Measurements from ENCODE around the gene GLTP.

The GLTP gene

DNA sequence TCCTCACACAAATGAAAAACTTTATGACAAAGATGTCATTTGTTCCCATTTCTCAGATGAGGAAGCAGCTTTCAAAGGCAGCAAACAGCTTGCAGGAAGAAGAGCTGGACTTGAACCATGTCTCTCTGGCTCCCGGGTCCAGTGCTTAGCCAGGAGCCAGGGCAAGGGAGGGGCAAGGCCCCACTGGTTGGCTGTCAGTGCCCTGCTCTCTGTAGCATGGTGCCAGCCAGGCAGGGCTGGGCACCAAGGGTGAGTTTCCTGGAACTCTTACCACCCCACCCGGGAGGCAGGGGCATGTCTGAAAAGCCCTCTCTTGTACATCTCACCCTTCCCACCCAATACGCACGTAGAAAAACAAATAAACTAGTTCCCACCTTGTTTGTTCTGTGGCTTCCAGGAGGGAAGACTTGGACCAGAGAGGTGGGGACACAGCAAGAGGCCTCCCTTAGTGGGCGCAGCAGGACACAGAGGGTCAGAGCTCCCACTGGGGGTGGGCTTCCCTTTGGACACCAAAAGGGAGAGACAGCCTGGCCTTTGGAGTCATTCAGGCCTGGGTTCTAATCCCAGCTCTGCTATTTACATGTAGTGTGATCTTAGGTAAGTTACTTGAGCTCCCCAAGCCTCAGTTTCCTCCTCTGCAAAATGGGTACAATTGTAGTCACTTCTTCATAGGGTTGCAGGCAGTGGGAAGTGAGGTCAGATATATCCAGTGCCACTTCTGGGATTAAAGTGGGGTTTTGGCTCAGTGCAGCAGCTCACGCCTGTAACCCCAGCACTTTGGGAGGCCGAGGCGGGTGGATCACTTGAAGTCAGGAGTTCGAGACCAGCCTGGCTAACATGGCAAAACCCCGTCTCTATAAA, 64.4 kb downstream of the GLTP start:
- Histone ChIP-seq H3K27me3 (ENCODE audit: control insufficient read depth in 1 of 2, insufficient read depth in 2 of 2, low read length in 2 of 2) (no peaks in the 10 kb centered on the region), H3K4me1 (ENCODE audit: insufficient read depth, low read length) (no peaks in the 10 kb centered on the region), H3K36me3 (ENCODE audit: insufficient read depth, low read length) (no peaks in the 10 kb centered on the region), H3K9ac (ENCODE audit: low read length) (no peak overlapping the region), H3K27ac (ENCODE audit: low read depth, low read length) (no peak overlapping the region), H3K9me3 (ENCODE audit: low read length) (no peaks in the 10 kb centered on the region), H3K4me3 (ENCODE audit: low read depth in 1 of 2, low read length in 2 of 2) (no peak overlapping the region)

DNA sequence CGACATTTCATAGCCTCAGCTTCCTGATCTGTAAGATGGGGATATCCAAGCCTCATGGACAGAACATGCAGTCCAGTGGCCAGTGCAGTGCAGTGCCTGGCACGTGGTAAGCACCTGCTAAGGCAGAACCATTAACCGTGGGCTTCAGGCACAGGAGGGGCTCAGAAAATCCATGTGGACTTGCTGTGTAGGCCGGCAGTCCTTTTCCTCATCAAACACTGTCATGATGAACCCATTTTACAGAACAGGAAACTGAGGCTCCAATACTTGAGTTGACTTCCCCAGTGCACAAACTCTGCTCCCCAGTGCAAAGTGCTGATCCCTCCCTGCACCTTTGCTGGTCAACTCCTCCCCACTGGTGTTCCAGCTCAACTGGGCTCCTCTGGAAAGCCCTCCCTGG, 65.1 kb downstream of the GLTP start:
- Histone ChIP-seq H3K4me3 (ENCODE audit: low read depth in 1 of 2, low read length in 2 of 2) (no peak overlapping the region), H3K27ac (ENCODE audit: low read depth, low read length) (no peak overlapping the region), H3K9me3 (ENCODE audit: low read length) (no peaks in the 10 kb centered on the region), H3K4me1 (ENCODE audit: insufficient read depth, low read length) (no peaks in the 10 kb centered on the region), H3K27me3 (ENCODE audit: control insufficient read depth in 1 of 2, insufficient read depth in 2 of 2, low read length in 2 of 2) (no peaks in the 10 kb centered on the region), H3K36me3 (ENCODE audit: insufficient read depth, low read length) (no peaks in the 10 kb centered on the region), H3K9ac (ENCODE audit: low read length) (no peak overlapping the region)

DNA sequence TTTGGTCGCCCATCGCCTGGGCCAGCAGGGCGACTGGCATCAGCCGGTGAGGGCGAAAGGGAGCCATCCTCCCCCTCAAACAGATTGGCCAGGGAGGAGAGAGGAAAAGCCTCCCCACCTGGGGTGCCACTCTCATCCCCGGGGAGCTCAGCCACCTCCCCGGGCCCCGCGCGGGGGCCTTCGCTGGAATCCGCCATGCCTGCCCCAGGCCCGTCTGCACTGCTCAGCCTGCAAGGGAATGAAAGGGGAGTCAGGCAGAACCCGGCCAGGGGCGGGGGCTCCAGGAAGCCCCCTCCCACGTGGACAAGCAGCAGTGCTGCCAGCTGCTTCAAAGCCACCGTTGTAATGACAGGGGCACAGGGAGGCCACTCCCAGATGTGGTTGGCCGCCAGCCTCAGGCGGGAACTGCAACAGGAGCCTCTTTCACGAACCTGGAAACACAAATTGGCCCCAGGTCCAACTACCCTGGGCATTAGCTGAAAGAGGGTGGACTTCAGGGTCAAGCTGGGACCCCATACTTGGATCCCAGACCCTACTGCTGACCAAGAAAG, 65.7 kb downstream of the GLTP start:
- Histone ChIP-seq H3K36me3 (ENCODE audit: insufficient read depth, low read length) (no peaks in the 10 kb centered on the region), H3K9ac (ENCODE audit: low read length) (no peak overlapping the region)

DNA sequence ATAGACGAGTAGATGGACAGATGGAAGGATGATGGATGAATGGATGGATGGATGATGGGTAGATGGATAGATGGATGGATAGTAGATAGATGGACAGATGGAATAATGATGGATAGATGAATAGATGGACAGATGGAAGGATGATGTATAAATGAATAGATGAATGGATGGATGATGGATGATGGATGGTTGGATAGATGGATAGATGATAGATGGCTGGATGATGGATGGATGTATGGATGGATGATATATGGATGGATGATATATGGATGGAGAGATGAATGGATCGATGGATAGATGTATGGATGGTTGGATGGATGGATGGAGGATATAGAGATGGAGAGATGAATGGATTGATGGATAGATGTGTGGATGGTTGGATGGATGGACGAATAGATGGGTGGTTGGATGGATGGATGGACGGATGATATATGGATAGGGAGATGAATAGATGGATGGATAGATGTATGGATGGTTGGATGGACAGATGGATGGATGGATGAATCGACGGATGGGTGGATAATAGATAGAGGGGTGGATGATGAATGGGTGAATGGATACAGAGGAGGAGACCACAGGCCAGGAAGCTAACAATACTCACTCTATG, 66.4 kb downstream of the GLTP start:
- H3K4me3 ChIP-seq (ENCODE audit: low read depth in 1 of 2, low read length in 2 of 2), result no peak overlapping the region
- H3K4me1 ChIP-seq (ENCODE audit: insufficient read depth, low read length), result no peaks in the 10 kb centered on the region
- H3K27ac ChIP-seq (ENCODE audit: low read depth, low read length), result no peak overlapping the region
- H3K27me3 ChIP-seq (ENCODE audit: control insufficient read depth in 1 of 2, insufficient read depth in 2 of 2, low read length in 2 of 2), result no peaks in the 10 kb centered on the region
- no peaks in the 10 kb centered on the region for H3K9me3 ChIP-seq (ENCODE audit: low read length)
- no peak overlapping the region for H3K9ac ChIP-seq (ENCODE audit: low read length)
- no peaks in the 10 kb centered on the region for H3K36me3 ChIP-seq (ENCODE audit: insufficient read depth, low read length)

More for the DNA sequence above, 65.7 kb downstream of the GLTP start:
- Histone ChIP-seq H3K9me3 (ENCODE audit: low read length) (no peaks in the 10 kb centered on the region), H3K4me1 (ENCODE audit: insufficient read depth, low read length) (no peaks in the 10 kb centered on the region), H3K4me3 (ENCODE audit: low read depth in 1 of 2, low read length in 2 of 2) (no peak overlapping the region), H3K27ac (ENCODE audit: low read depth, low read length) (no peak overlapping the region), H3K27me3 (ENCODE audit: control insufficient read depth in 1 of 2, insufficient read depth in 2 of 2, low read length in 2 of 2) (no peaks in the 10 kb centered on the region)

DNA sequence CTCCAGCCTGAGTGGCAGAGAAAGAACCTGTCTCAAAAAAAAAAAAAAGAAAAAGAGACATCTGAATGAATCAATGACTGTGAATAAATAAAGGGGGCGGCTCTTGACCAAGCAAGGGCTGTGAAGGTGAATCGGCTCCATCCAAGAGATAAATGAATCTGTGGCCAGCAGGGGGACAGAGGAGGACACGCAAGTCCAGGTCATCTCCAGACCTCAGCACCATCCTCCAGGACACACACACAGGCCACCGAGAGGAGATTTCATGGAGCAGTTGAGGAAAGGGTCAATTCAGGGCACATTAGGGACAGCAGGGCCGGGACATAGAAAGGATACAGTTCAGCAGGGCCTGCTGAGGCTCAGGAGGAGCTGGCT, 68.7 kb downstream of the GLTP start:
- Histone ChIP-seq H3K9me3 (ENCODE audit: low read length) (no peaks in the 10 kb centered on the region), H3K36me3 (ENCODE audit: insufficient read depth, low read length) (no peaks in the 10 kb centered on the region), H3K4me3 (ENCODE audit: low read depth in 1 of 2, low read length in 2 of 2) (no peak overlapping the region), H3K9ac (ENCODE audit: low read length) (no peak overlapping the region), H3K27ac (ENCODE audit: low read depth, low read length) (no peak overlapping the region), H3K27me3 (ENCODE audit: control insufficient read depth in 1 of 2, insufficient read depth in 2 of 2, low read length in 2 of 2) (no peaks in the 10 kb centered on the region), H3K4me1 (ENCODE audit: insufficient read depth, low read length) (no peaks in the 10 kb centered on the region)

DNA sequence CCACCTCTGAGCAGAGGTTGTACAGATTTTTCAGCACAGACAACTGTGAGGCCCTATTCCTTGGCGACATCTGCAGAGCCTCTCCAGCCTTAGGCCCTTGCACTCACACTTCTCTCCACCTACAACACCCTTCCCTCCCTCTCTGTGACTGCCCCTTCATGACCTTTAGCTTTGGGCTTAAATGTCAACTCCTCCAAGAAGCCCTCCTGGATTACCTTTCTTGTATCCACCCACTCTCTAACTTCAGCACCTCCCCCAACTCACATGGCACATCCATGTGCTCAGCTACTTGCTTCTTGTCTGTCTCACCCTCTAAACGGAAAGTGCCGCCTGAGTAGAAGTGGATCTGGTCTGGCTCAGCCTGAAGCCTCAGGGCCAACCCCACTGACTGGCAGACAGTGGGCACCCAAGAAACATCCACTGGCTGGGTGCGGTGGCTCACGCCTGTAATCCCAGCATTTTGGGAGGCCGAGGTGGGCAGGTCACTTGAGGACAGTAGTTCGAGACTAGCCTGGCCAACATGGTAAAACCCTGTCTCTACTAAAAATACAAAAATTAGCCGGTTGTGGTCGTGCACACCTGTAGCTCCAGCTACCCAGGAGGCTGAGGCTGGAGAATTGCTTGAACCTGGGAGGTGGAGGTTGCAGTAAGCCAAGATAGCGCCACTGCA, 69.3 kb downstream of the GLTP start:
- H3K9ac ChIP-seq (ENCODE audit: low read length), result no peak overlapping the region
- no peaks in the 10 kb centered on the region for H3K36me3 ChIP-seq (ENCODE audit: insufficient read depth, low read length)
- no peaks in the 10 kb centered on the region for H3K9me3 ChIP-seq (ENCODE audit: low read length)
- no peaks in the 10 kb centered on the region for H3K27me3 ChIP-seq (ENCODE audit: control insufficient read depth in 1 of 2, insufficient read depth in 2 of 2, low read length in 2 of 2)
- no peak overlapping the region for H3K4me3 ChIP-seq (ENCODE audit: low read depth in 1 of 2, low read length in 2 of 2)
- H3K27ac ChIP-seq (ENCODE audit: low read depth, low read length), result no peak overlapping the region
- no peaks in the 10 kb centered on the region for H3K4me1 ChIP-seq (ENCODE audit: insufficient read depth, low read length)

DNA sequence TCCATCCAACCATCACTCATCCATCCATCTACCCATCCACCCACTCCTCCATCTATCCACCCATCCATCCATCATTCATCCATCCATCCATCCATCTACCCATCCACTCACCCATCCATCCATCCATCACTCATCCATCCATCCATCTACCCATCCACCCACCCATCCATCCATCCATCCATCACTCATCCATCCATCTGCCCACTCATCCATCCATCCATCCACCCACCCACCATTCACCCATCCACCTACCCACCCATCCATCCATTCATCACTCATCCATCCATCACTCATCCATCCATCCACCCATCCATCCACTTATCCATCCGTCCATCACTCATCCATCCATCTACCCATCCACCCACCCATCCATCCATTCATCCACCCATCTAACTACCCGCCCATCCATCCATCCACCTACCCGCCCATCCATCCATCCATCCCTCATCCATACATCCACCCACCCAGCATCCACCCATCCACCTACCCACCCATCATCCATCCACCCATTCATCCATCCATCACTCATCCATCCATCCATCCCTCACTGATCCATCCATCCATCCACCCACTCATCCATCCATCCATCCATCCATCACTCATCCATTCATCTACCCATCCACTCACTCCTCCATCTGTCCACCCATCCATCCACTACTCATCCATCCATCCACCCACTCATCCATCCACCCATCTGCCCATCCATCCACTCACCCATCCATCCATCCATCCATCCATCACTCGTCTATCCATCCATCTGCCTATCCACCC, 71.3 kb downstream of the GLTP start:
- Histone ChIP-seq H3K27me3 (ENCODE audit: control insufficient read depth in 1 of 2, insufficient read depth in 2 of 2, low read length in 2 of 2) (no peaks in the 10 kb centered on the region), H3K36me3 (ENCODE audit: insufficient read depth, low read length) (no peaks in the 10 kb centered on the region), H3K4me1 (ENCODE audit: insufficient read depth, low read length) (no peaks in the 10 kb centered on the region), H3K27ac (ENCODE audit: low read depth, low read length) (no peak overlapping the region), H3K4me3 (ENCODE audit: low read depth in 1 of 2, low read length in 2 of 2) (no peak overlapping the region), H3K9ac (ENCODE audit: low read length) (no peak overlapping the region), H3K9me3 (ENCODE audit: low read length) (no peaks in the 10 kb centered on the region)

DNA sequence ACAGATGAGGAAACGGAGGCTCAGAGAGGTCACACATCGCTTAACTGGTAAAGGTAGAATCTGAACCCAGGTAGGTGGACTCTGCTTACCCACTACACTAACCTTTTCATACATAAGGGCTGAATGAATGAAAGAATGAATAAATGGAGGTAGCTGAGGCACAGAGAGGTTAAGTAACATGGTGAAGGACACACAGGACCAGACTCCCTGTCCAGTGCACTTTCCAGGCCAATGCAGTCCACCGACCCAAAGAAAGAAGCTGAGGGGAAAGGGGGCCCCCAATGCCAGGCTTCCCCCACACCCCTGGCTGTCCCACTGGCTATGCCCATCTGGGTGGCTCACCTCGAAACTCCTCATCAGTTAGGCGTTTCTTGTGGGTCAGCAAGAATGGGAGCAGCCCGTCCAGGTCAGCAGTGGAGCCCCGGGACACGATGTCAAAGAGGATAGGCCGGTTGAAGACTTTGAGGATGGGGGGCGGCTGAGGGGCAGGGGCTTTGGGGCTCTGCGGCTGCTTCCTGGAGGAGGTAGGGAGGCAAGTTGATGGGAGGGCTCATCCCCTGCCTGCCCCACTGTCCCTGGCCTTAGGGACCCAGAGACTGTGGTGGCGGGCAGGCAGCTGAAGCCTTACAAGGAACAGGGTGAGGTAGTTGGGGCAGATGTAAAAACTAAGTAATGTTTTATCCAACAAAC, 72.2 kb downstream of the GLTP start:
- no peaks in the 10 kb centered on the region for H3K27me3 ChIP-seq (ENCODE audit: control insufficient read depth in 1 of 2, insufficient read depth in 2 of 2, low read length in 2 of 2)

DNA sequence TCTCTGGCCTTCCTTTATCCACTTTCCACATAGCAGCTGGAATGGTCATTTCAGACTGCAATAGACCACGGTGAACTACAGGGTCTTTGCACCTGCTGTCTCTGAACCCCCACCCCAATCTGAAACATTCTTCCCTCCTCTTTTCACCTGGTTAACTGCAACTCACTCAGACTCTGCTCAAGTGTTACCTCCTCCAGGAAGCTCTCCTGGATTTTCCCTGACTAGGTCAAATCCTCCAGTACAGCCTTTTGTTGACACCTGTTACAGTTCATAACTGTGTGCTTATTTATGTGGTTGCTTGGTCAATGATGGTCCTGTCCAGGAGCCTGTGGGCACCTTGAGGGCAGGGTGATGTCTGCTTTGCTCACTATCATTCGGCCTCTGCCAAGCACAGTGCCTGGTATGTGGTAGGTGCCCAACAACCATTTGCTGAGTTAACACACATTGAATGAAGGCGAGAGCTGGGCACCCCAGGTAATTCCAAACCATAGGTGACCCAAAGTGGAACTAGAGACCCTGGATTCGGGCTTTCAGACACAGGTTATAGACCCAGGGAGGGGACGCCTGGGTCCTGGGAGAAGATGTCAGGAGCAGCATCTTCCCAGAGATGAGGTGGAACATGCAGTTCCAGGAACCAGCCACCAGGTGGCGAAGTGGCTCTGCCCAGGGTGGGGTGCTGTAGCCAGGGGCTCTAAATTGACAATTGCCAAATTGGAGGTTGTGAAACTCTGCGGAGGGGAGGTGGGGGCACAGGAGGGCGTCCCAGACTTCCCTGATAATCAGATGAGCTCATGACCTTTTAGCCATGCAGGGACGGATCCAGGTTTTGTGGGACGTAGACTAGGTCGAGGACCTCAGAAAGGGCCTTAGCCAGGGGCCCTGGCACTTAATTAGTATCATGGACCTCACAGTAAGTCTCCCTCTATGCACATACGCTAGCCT, 75.2 kb downstream of the GLTP start:
- H3K9ac ChIP-seq (ENCODE audit: low read length), result no peak overlapping the region
- no peaks in the 10 kb centered on the region for H3K36me3 ChIP-seq (ENCODE audit: insufficient read depth, low read length)
- no peaks in the 10 kb centered on the region for H3K4me1 ChIP-seq (ENCODE audit: insufficient read depth, low read length)
- H3K9me3 ChIP-seq (ENCODE audit: low read length), result no peaks in the 10 kb centered on the region
- no peak overlapping the region for H3K4me3 ChIP-seq (ENCODE audit: low read depth in 1 of 2, low read length in 2 of 2)
- no peaks in the 10 kb centered on the region for H3K27me3 ChIP-seq (ENCODE audit: control insufficient read depth in 1 of 2, insufficient read depth in 2 of 2, low read length in 2 of 2)
- H3K27ac ChIP-seq (ENCODE audit: low read depth, low read length), result no peak overlapping the region

More for the DNA sequence above, 72.2 kb downstream of the GLTP start:
- no peaks in the 10 kb centered on the region for H3K36me3 ChIP-seq (ENCODE audit: insufficient read depth, low read length)
- H3K4me1 ChIP-seq (ENCODE audit: insufficient read depth, low read length), result no peaks in the 10 kb centered on the region
- H3K27ac ChIP-seq (ENCODE audit: low read depth, low read length), result no peak overlapping the region
- H3K9ac ChIP-seq (ENCODE audit: low read length), result no peak overlapping the region
- H3K4me3 ChIP-seq (ENCODE audit: low read depth in 1 of 2, low read length in 2 of 2), result no peak overlapping the region
- H3K9me3 ChIP-seq (ENCODE audit: low read length), result no peaks in the 10 kb centered on the region

DNA sequence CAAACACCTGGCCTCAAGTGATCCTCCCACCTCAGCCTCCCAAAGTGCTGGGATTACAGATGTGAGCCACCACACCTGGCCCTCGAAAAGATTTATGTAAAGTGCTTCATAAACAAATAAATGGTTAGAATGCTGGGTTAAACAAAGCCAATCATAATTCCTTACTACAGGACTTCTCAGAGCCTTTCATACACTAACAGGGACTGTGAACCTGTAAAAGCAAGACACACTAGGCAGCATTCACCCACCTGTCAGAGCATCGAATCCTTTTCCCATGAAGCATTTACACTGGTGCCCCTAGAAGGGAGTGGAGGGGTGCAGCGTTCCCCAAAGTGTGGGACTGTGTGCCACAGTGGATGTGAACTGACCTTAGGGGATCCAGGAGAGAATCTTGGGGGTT, 76.7 kb downstream of the GLTP start:
- no peaks in the 10 kb centered on the region for H3K27me3 ChIP-seq (ENCODE audit: control insufficient read depth in 1 of 2, insufficient read depth in 2 of 2, low read length in 2 of 2)
- no peak overlapping the region for H3K9ac ChIP-seq (ENCODE audit: low read length)
- no peaks in the 10 kb centered on the region for H3K4me1 ChIP-seq (ENCODE audit: insufficient read depth, low read length)
- no peaks in the 10 kb centered on the region for H3K36me3 ChIP-seq (ENCODE audit: insufficient read depth, low read length)
- H3K27ac ChIP-seq (ENCODE audit: low read depth, low read length), result no peak overlapping the region
- H3K4me3 ChIP-seq (ENCODE audit: low read depth in 1 of 2, low read length in 2 of 2), result no peak overlapping the region
- H3K9me3 ChIP-seq (ENCODE audit: low read length), result no peaks in the 10 kb centered on the region

Data from muscle layer of colon (tissue), 2 donors.